Mesenchymal stem cell (in vitro differentiated cells and primary cell): Measurements from ENCODE around the gene EEF1A2.

Source experiments
- DNase-seq: peaks from one replicate; pipeline ENCODE4 v3.0.0-alpha.2; 2013
- H2AFZ ChIP-seq: one replicate; pipeline ENCODE4 v1.6.1; 2013; ENCODE audit warnings: low read depth, mild to moderate bottlenecking, control low read depth, inconsistent platforms, low read length, moderate library complexity
- H2AK5ac ChIP-seq: 2 replicates; pipeline ENCODE4 v1.6.1; 2013; ENCODE audit warnings: low read length, moderate library complexity, mild to moderate bottlenecking, inconsistent platforms; ENCODE audit not compliant: severe bottlenecking
- H2BK120ac ChIP-seq: one replicate; pipeline ENCODE4 v1.6.1; 2013; ENCODE audit warnings: low read depth, mild to moderate bottlenecking, inconsistent platforms, low read length, moderate library complexity
- H2BK12ac ChIP-seq, 2 experiments: one replicate each; pipeline ENCODE4 v1.6.1; 2013; ENCODE audit warnings: inconsistent platforms in 2 of 2, low read length in 2 of 2, mild to moderate bottlenecking in 2 of 2, moderate library complexity in 2 of 2, control low read depth in 1 of 2
- H2BK15ac ChIP-seq: one replicate; pipeline ENCODE4 v1.6.1; 2013; ENCODE audit warnings: mild to moderate bottlenecking, low read depth, inconsistent platforms; ENCODE audit not compliant: poor library complexity, severe bottlenecking
- H2BK5ac ChIP-seq: 2 replicates; pipeline ENCODE4 v1.6.1; 2013; ENCODE audit warnings: low read depth, mild to moderate bottlenecking, low read length, control low read depth, inconsistent platforms; ENCODE audit not compliant: poor library complexity, severe bottlenecking
- H3K14ac ChIP-seq, 2 experiments: one replicate each; pipeline ENCODE4 v1.6.1; 2013; ENCODE audit warnings: inconsistent platforms in 2 of 2, low read length in 2 of 2, control low read depth in 1 of 2, mild to moderate bottlenecking in 1 of 2, moderate library complexity in 1 of 2
- H3K18ac ChIP-seq, 2 experiments: one replicate each; pipeline ENCODE4 v1.6.1; 2013; ENCODE audit warnings: inconsistent platforms in 2 of 2, low read length in 2 of 2, control low read depth in 1 of 2, low read depth in 1 of 2, mild to moderate bottlenecking in 1 of 2
- H3K23ac ChIP-seq, 2 experiments: one replicate each; pipeline ENCODE4 v1.6.1; 2013; ENCODE audit warnings: inconsistent platforms in 2 of 2, low read length in 2 of 2, mild to moderate bottlenecking in 2 of 2, moderate library complexity in 2 of 2, control low read depth in 1 of 2
- H3K27ac ChIP-seq: 2 replicates; pipeline ENCODE4 v1.5.1; 2013; ENCODE audit warnings: mild to moderate bottlenecking, moderate library complexity, low read length, control low read depth, inconsistent platforms; ENCODE audit not compliant: poor library complexity, severe bottlenecking
- H3K27me3 ChIP-seq, 2 experiments: 2 replicates each; pipeline versions ENCODE4 v1.6.1 to v1.7.0; 2013; ENCODE audit warnings: low read length in 2 of 2, mild to moderate bottlenecking in 2 of 2, moderate library complexity in 2 of 2, control low read depth in 1 of 2, inconsistent platforms in 1 of 2; ENCODE audit not compliant: control insufficient read depth in 1 of 2, insufficient read depth in 1 of 2
- H3K36me3 ChIP-seq, 2 experiments: 2 replicates each; pipeline versions ENCODE4 v1.6.1 to v1.7.0; 2013; ENCODE audit warnings: low read length in 2 of 2, control low read depth in 1 of 2, inconsistent platforms in 1 of 2, low read depth in 1 of 2, mild to moderate bottlenecking in 1 of 2; ENCODE audit not compliant: insufficient read depth in 2 of 2, control insufficient read depth in 1 of 2
- H3K4ac ChIP-seq, 2 experiments: one replicate each; pipeline ENCODE4 v1.6.1; 2013; ENCODE audit warnings: inconsistent platforms in 2 of 2, low read length in 2 of 2, mild to moderate bottlenecking in 2 of 2, moderate library complexity in 2 of 2, control low read depth in 1 of 2, low read depth in 1 of 2
- H3K4me1 ChIP-seq: 2 replicates; pipeline ENCODE4 v1.6.1; 2013; ENCODE audit warnings: low read depth, low read length, control low read depth; ENCODE audit not compliant: control insufficient read depth, insufficient read depth
- H3K4me2 ChIP-seq: 2 replicates; pipeline ENCODE4 v1.6.1; 2013; ENCODE audit warnings: low read length, mild to moderate bottlenecking, inconsistent platforms; ENCODE audit not compliant: poor library complexity, severe bottlenecking
- H3K4me3 ChIP-seq, 2 experiments: 2 replicates each; pipeline versions ENCODE4 v1.5.1 to v1.7.0; 2013; ENCODE audit warnings: low read length in 2 of 2, mild to moderate bottlenecking in 2 of 2, control low read depth in 1 of 2, low read depth in 1 of 2; ENCODE audit not compliant: insufficient read depth in 1 of 2
- H3K79me1 ChIP-seq: replicated peaks from 2 replicates; pipeline ENCODE4 v1.6.1; 2013; ENCODE audit warnings: mild to moderate bottlenecking, control low read depth, low read length, inconsistent platforms; ENCODE audit not compliant: poor library complexity, severe bottlenecking
- H3K9ac ChIP-seq: 2 replicates; pipeline ENCODE4 v1.7.0; 2013; ENCODE audit warnings: mild to moderate bottlenecking, low read length, moderate library complexity
- H3K9me3 ChIP-seq: 2 replicates; pipeline ENCODE4 v1.7.0; 2013; ENCODE audit warnings: mild to moderate bottlenecking, low read length; ENCODE audit not compliant: control insufficient read depth
- H4K8ac ChIP-seq: one replicate; pipeline ENCODE4 v1.6.1; 2013; ENCODE audit warnings: inconsistent platforms, mild to moderate bottlenecking, low read length, moderate library complexity
- H4K91ac ChIP-seq: one replicate; pipeline ENCODE4 v1.6.1; 2013; ENCODE audit warnings: mild to moderate bottlenecking, low read length, inconsistent platforms
- WGBS: methylation state at CpG from one replicate; pipeline ENCODE4 v1.1.7; 2013; ENCODE audit warnings: mixed read lengths; 5-methylcytosine and 5-hydroxymethylcytosine counted together

Gene EEF1A2

DNA sequence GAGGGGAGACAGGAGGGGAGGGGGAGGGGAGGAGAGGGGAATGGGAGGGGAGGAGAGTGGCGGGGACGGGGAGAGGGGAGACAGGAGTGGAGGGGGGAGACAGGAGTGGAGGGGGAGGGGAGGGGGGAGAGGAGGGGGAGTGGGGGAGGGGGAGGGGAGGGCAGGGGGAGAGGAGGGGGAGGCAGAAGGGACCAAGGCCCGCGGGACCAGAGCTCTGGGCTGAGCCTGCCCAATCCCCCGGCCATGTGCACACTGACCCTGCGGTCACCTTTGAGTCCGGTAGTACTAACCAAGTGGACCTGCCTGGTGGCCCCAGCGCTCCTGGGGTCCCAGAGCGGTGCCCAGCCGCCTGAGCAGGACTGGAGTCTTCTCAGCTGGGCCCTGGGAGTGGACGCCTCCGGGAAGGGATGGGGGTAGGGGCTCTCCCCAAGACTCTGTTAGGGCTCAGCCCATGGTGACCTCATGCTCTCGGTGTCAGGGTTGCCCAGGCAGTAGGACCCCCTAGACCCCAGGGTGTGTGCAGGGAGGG, 26.0 kb downstream of the EEF1A2 start:
- no peak overlapping the region for H3K23ac ChIP-seq
- H3K36me3 ChIP-seq: no peaks in the 10 kb centered on the region
- H3K4me2 ChIP-seq: no peak overlapping the region
- H3K4ac ChIP-seq: no peak overlapping the region
- H3K4me1 ChIP-seq: peaks cover 10% of the 10 kb centered on the region
- H3K4me3 ChIP-seq: no peak overlapping the region
- H3K9ac ChIP-seq: no peak overlapping the region
- no peak overlapping the region for H3K18ac ChIP-seq
- H4K8ac ChIP-seq: no peak overlapping the region
- H2AK5ac ChIP-seq: no peak overlapping the region
- H4K91ac ChIP-seq: no peak overlapping the region
- peaks cover 75 to 81% of the 10 kb centered on the region in 2 experiments for H3K27me3 ChIP-seq
- H2BK5ac ChIP-seq: no peak overlapping the region
- H3K9me3 ChIP-seq: no peaks in the 10 kb centered on the region
- H2BK15ac ChIP-seq: no peak overlapping the region
- H2BK120ac ChIP-seq: no peak overlapping the region
- H2BK12ac ChIP-seq: no peak overlapping the region
- H3K79me1 ChIP-seq: no peaks in the 10 kb centered on the region
- no peak for DNase-seq
- H3K14ac ChIP-seq: no peak overlapping the region
- no peak overlapping the region for H3K27ac ChIP-seq
- no peak overlapping the region for H2AFZ ChIP-seq
- 78% methylated on average over 11 of the region's 13 CpGs for WGBS

DNA sequence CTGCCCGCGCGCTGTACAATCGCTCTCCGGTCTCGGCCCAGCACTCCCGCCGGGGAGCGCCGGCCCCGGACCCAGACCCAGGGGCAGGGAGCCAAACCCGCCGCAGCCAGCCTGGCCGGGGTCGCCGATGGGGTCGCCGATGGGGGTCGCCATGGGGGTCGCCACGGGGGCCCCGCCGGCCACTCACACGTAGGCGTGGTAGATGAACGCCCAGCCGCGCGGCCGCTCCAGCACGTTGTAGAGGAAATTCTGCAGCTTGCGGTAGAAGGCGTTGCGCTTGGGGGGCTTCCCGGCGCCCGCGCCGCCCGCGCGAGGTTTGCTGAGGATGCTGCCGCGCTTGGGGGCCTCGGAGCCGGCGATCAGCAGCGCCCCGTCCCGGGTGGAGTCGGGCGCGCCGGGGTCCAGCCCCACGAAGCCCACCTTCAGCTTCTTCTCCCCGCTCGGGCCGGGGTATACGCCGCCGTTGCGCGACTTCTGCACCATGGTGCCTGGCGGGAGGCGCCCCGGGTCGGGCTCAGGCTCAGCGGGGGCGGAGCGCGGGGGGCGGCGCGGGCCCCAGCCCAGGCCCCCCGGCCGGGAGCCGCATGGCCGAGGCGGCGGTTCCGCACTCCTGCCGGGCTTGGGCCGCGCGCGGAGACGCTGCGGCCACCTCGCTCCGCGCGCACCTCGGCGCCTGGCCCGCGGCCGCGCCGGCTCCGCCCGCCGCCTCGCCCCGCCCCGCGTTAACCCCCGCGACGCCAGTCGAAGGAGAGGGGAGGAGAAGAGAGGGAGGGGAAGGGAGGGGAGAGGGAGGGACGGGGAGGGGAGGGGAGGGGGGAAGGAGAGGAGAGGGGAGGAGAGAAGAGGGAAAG, 26.7 kb downstream of the EEF1A2 start, which contains the start of gene KCNQ2:
TSS of gene KCNQ2 (minus strand) at position 675 of the 851 bp plus-strand sequence. CDS start at position 483, 192 bp downstream.
- H3K27me3 ChIP-seq: peaks cover 76 to 81% of the 10 kb centered on the region in 2 experiments
- H3K4me3 ChIP-seq: no peak within 1 kb of the TSS
- H3K23ac ChIP-seq: no peak within 1 kb of the TSS
- H3K79me1 ChIP-seq: no peaks in the 10 kb centered on the region
- no peak for DNase-seq
- no peak within 1 kb of the TSS for H2BK12ac ChIP-seq
- no peak within 1 kb of the TSS for H2AFZ ChIP-seq
- H3K14ac ChIP-seq: no peak within 1 kb of the TSS
- H2BK15ac ChIP-seq: peak within 1 kb of the TSS; percentile 20
- H3K4me1 ChIP-seq: peaks cover 10% of the 10 kb centered on the region
- under 1% methylated on average over 39 of the region's 111 CpGs for WGBS
- H2BK5ac ChIP-seq: no peak within 1 kb of the TSS
- no peak within 1 kb of the TSS for H3K27ac ChIP-seq
- H3K18ac ChIP-seq: no peak within 1 kb of the TSS
- H3K9ac ChIP-seq: no peak within 1 kb of the TSS
- H3K4me2 ChIP-seq: peak within 1 kb of the TSS; percentile 42
- no peak within 1 kb of the TSS for H4K91ac ChIP-seq
- H3K9me3 ChIP-seq: no peaks in the 10 kb centered on the region
- H3K4ac ChIP-seq: no peak within 1 kb of the TSS
- no peak within 1 kb of the TSS for H2BK120ac ChIP-seq
- no peaks in the 10 kb centered on the region for H3K36me3 ChIP-seq
- no peak within 1 kb of the TSS for H4K8ac ChIP-seq
- H2AK5ac ChIP-seq: no peak within 1 kb of the TSS

GRCh38 chr20:63471717-63471980, 27.2 kb downstream of the EEF1A2 start:
- H2AFZ ChIP-seq: no peak overlapping the region
- H3K4me2 ChIP-seq: no peak overlapping the region
- no peak overlapping the region for H3K27ac ChIP-seq
- WGBS: 2% methylated on average over 27 of the region's 27 CpGs
- H2BK120ac ChIP-seq: no peak overlapping the region
- H3K79me1 ChIP-seq: no peaks in the 10 kb centered on the region
- no peak overlapping the region for H3K4ac ChIP-seq
- H3K9ac ChIP-seq: no peak overlapping the region
- no peak overlapping the region for H2BK5ac ChIP-seq
- H3K36me3 ChIP-seq: no peaks in the 10 kb centered on the region
- no peak overlapping the region for H4K91ac ChIP-seq
- no peak overlapping the region for H3K14ac ChIP-seq
- no peak for DNase-seq
- no peak overlapping the region for H4K8ac ChIP-seq
- H2BK15ac ChIP-seq: no peak overlapping the region
- H3K18ac ChIP-seq: no peak overlapping the region
- no peaks in the 10 kb centered on the region for H3K9me3 ChIP-seq
- no peak overlapping the region for H3K4me3 ChIP-seq
- no peak overlapping the region for H3K23ac ChIP-seq
- peaks cover 78 to 82% of the 10 kb centered on the region in 2 experiments for H3K27me3 ChIP-seq
- H2AK5ac ChIP-seq: no peak overlapping the region
- H3K4me1 ChIP-seq: peaks cover 10% of the 10 kb centered on the region
- no peak overlapping the region for H2BK12ac ChIP-seq

DNA sequence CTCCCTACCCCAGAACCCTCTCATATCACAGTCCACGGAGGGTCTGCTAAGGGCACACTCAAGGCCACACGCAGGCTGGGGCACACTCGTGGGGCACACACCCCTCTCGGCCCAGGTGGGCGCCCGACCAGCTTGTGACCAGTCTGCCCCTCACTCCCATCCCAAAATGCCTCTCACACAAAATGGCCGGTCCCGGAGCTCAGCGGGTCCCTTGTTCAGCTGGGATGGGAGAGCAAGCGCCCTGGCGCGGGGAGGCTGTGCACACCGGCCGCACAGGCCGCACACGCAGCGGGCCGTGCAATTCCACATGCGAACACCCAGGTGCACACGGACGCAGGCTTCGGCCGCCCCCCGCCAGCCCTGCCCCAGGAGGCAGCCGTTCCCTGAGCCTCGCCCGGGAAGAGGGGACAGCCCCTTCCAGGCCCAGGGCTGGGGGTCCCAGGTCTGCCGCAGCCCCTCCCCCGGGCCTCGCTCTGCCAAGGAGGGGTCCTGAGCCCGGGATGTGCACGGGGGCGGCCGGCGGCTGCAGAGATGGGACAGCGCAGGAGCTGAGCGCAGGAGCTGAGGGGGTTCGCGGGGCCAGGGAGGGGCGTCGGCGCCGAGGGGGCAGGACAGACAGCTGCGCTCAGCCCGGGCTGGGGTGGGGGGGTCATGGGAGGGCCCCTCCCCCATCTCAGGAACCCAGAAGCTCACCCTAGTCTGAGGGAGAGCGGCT, 27.7 kb downstream of the EEF1A2 start:
- Histone ChIP-seq H2BK15ac (no peak overlapping the region), H2AFZ (no peak overlapping the region), H3K14ac (no peak overlapping the region), H3K4me3 (peak overlapping the region in 1 of 2 experiments; percentile 10), H3K4ac (no peak overlapping the region), H3K79me1 (no peaks in the 10 kb centered on the region), H3K18ac (no peak overlapping the region), H3K23ac (no peak overlapping the region), H2BK12ac (no peak overlapping the region), H3K4me2 (no peak overlapping the region), H4K91ac (no peak overlapping the region), H2BK120ac (no peak overlapping the region), H3K9ac (no peak overlapping the region), H3K27me3 (peaks cover 78 to 86% of the 10 kb centered on the region in 2 experiments), H3K4me1 (peaks cover 10% of the 10 kb centered on the region), H3K27ac (no peak overlapping the region), H3K36me3 (no peaks in the 10 kb centered on the region), H4K8ac (no peak overlapping the region), H2BK5ac (no peak overlapping the region), H2AK5ac (no peak overlapping the region), H3K9me3 (no peaks in the 10 kb centered on the region)
- DNase-seq: no peak
- 16% methylated on average over 33 of the region's 46 CpGs for WGBS
